OCI-LY3 (cell line): ENCODE measurements around the gene IRS2.

Experiments used
- H2AFZ ChIP-seq: fragments of 200-600, 300-600 bp; shearing (Covaris generic); 2 replicates; pipeline ENCODE4 v1.6.0; 2014; ENCODE audit warnings: antibody characterized with exemption, low read depth, low read length
- H3K27ac ChIP-seq: fragments of 200-600, 300-600 bp; sonication (generic); 2 replicates; pipeline ENCODE4 v1.5.1; 2014; ENCODE audit warnings: mild to moderate bottlenecking, low read length, moderate library complexity, mixed read lengths
- H3K27me3 ChIP-seq: fragments of 200-600, 300-600 bp; sonication (generic); 2 replicates; pipeline ENCODE4 v1.6.1; 2014; ENCODE audit warnings: low read depth, low read length, mixed read lengths
- H3K36me3 ChIP-seq: fragments of 200-600, 300-600 bp; sonication (generic); replicated peaks from 2 replicates; pipeline ENCODE3; 2014; ENCODE audit warnings: low read depth, low read length, mixed read lengths
- H3K4me1 ChIP-seq: fragments of 300-600, 200-600 bp; sonication (generic); 2 replicates; pipeline ENCODE4 v1.6.1; 2014; ENCODE audit warnings: low read length, mixed read lengths
- H3K4me2 ChIP-seq: fragments of 200-600, 300-600 bp; sonication (generic); 2 replicates; pipeline ENCODE4 v1.6.1; 2014; ENCODE audit warnings: low read length, mixed read lengths
- H3K4me3 ChIP-seq: fragments of 300-600, 200-600 bp; sonication (generic); 2 replicates; pipeline ENCODE4 v1.5.1; 2014; ENCODE audit warnings: antibody characterized with exemption, mild to moderate bottlenecking, low read length, moderate library complexity
- H3K79me2 ChIP-seq: fragments of 300-600, 200-600 bp; shearing (Covaris generic); 2 replicates; pipeline ENCODE4 v1.6.1; 2014; ENCODE audit warnings: mild to moderate bottlenecking, low read length, mixed read lengths
- H3K9ac ChIP-seq: fragments of 300-600, 200-600 bp; shearing (Covaris generic); 2 replicates; pipeline ENCODE4 v1.6.0; 2014; ENCODE audit warnings: mild to moderate bottlenecking, low read length, moderate library complexity
- H3K9me3 ChIP-seq: fragments of 200-600, 300-600 bp; shearing (Covaris generic); 2 replicates; pipeline ENCODE4 v1.6.1; 2014; ENCODE audit warnings: low read length, mixed read lengths; ENCODE audit not compliant: insufficient read depth
- H4K20me1 ChIP-seq: fragments of 200-600, 300-600 bp; sonication (generic); 2 replicates; pipeline ENCODE4 v1.6.1; 2016; ENCODE audit warnings: low read length, mixed read lengths; ENCODE audit not compliant: insufficient read depth
- CTCF ChIP-seq: fragments of 200-600, 300-600 bp; sonication (generic); IDR thresholded peaks from 2 replicates; pipeline ENCODE4 v1.5.1; 2014; ENCODE audit warnings: antibody characterized with exemption, low read length, low read depth
- EZH2phosphoT487 ChIP-seq: fragments of 200-600 bp; shearing (Covaris generic); IDR thresholded peaks from 2 replicates; pipeline ENCODE4 v1.6.1; 2018; ENCODE audit warnings: antibody characterized with exemption, mixed run types, low read depth

The IRS2 gene

GRCh38 chr13:109790086-109790485 is 3.7 kb upstream of the IRS2 start:
- H3K4me1 ChIP-seq, result peaks cover 7% of the 10 kb centered on the region
- H3K4me3 ChIP-seq, result no peak overlapping the region
- H3K27ac ChIP-seq, result no peak overlapping the region
- H3K79me2 ChIP-seq, result no peaks in the 10 kb centered on the region
- no peak overlapping the region for H3K4me2 ChIP-seq
- H3K27me3 ChIP-seq, result peaks cover 21% of the 10 kb centered on the region; the same call in 1 of the 2 replicates
- TF ChIP-seq EZH2phosphoT487, result no peak
- TF ChIP-seq CTCF, result no peak
- H3K9ac ChIP-seq, result no peak overlapping the region
- no peaks in the 10 kb centered on the region for H4K20me1 ChIP-seq
- H3K36me3 ChIP-seq, result no peaks in the 10 kb centered on the region
- no peak overlapping the region for H2AFZ ChIP-seq
- H3K9me3 ChIP-seq, result no peaks in the 10 kb centered on the region

DNA sequence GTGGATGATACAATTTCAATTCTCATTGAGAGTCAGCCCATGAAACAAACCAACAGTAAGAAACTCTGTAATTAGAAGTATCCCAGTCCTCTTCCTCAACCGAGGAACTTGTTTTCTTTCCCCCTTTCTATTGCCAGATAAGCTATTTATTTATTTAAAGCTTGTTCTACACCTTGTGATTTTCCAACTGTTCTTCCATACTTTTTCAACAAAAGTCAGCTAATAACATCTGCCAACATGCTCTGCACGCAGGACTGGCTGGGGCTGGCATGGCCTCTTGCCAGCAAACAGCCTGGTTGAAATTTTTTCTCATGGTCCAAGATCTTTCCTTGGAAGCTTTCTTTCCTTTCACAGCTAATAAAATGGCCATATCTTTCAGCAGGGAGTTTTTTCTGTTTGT is 2.9 kb upstream of the IRS2 start:
- H3K79me2 ChIP-seq, result no peaks in the 10 kb centered on the region
- no peaks in the 10 kb centered on the region for H3K9me3 ChIP-seq
- H4K20me1 ChIP-seq, result no peaks in the 10 kb centered on the region
- no peak overlapping the region for H2AFZ ChIP-seq
- TF ChIP-seq CTCF, result no peak
- no peak overlapping the region for H3K9ac ChIP-seq
- no peak overlapping the region for H3K4me2 ChIP-seq
- peaks cover 7% of the 10 kb centered on the region for H3K4me1 ChIP-seq
- H3K27ac ChIP-seq, result no peak overlapping the region
- no peaks in the 10 kb centered on the region for H3K36me3 ChIP-seq
- H3K4me3 ChIP-seq, result no peak overlapping the region
- peaks cover 17% of the 10 kb centered on the region; the same call in 1 of the 2 replicates for H3K27me3 ChIP-seq

DNA sequence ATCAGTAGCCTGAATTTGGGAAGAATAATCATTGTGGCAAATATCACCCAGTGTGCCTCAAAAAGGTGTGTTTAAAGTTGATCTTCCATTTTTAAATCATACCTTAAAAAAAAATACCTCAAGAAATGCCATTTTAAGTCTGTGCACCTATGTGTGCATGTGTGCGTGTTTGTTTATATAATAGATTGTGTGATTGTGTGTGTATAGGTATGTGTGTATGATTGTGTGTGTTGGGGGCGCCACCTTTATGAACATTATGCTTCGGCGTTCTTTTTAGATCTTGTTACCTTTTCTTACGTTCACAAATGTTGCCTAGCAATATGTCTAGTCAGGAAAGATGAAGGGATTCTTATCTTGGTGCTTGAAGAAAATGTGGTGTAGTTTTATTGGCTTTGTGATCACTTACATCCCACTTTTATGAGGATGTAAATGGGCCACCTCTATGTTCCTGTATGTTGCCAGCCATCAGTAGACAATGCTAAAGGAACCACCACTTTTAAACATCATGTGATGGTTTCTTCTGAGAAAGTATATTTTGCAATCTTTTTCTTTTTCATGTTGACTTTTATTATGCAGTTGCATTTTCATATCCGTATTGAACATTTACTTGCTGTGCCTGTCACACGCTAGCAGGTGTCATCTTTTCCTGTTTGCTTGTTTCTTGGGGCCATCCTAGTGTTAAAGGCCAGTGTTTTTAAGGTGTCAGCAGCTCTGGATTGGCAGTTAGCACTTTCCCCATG is 2.2 kb upstream of the IRS2 start:
- H3K79me2 ChIP-seq, result no peaks in the 10 kb centered on the region
- H2AFZ ChIP-seq, result no peak overlapping the region
- no peaks in the 10 kb centered on the region for H3K36me3 ChIP-seq
- H4K20me1 ChIP-seq, result no peaks in the 10 kb centered on the region
- H3K27me3 ChIP-seq, result peaks cover 12% of the 10 kb centered on the region; the same call in 1 of the 2 replicates
- no peak overlapping the region for H3K4me3 ChIP-seq
- H3K4me2 ChIP-seq, result no peak overlapping the region
- H3K4me1 ChIP-seq, result peaks cover 7% of the 10 kb centered on the region
- no peak overlapping the region for H3K27ac ChIP-seq
- TF ChIP-seq EZH2phosphoT487, result no peak
- no peak for TF ChIP-seq CTCF
- H3K9ac ChIP-seq, result no peak overlapping the region
- no peaks in the 10 kb centered on the region for H3K9me3 ChIP-seq

- H3K27me3 ChIP-seq, result peaks cover 10% of the 10 kb centered on the region; the same call in 1 of the 2 replicates
- peak overlapping the region; percentile 42 for H3K4me2 ChIP-seq
- no peaks in the 10 kb centered on the region for H3K79me2 ChIP-seq
- H3K4me1 ChIP-seq, result peaks cover 3% of the 10 kb centered on the region; the same call in 1 of the 2 replicates
- H3K9ac ChIP-seq, result peak overlapping the region; percentile 61
- peak overlapping the region; percentile 17; the same call in 1 of the 2 replicates for H2AFZ ChIP-seq
- H4K20me1 ChIP-seq, result no peaks in the 10 kb centered on the region
- H3K27ac ChIP-seq, result peak overlapping the region; percentile 27; the same call in 1 of the 2 replicates
- TF ChIP-seq EZH2phosphoT487 (no peak), CTCF (no peak)
- peak overlapping the region; percentile 77 for H3K4me3 ChIP-seq
- no peaks in the 10 kb centered on the region for H3K9me3 ChIP-seq
- no peaks in the 10 kb centered on the region for H3K36me3 ChIP-seq
These were observed 962 bp upstream of the IRS2 start for GRCh38 chr13:109787135-109787954.
